ENCODE data around the gene CNTNAP5. TPM values are rescaled to one million over a fixed set of nuclear protein-coding genes. Genes with fewer than 3 reads are reported as not detected.

The CNTNAP5 gene
- total and polyA plus RNA-seq, 12 donors, result 0.04 TPM; not detected in 11

DNA sequence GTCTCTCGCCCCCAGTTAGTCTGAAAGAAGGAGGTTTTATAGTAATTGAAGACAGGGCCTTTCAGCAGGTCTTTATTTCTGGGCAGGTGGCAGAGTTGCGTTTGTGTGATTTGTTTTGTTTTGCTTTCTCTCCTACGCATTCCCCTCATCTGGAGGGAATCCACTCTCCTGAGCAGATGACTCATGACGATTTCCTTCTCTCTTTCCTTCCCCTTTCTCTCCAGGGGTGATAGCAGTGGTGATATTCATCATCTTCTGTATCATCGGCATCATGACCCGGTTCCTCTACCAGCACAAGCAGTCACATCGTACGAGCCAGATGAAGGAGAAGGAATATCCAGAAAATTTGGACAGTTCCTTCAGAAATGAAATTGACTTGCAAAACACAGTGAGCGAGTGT lies 888.8 kb downstream of the CNTNAP5 start:
- DNase-seq (no peak), ATAC-seq (no peak)
- TF ChIP-seq, protein P1, sequence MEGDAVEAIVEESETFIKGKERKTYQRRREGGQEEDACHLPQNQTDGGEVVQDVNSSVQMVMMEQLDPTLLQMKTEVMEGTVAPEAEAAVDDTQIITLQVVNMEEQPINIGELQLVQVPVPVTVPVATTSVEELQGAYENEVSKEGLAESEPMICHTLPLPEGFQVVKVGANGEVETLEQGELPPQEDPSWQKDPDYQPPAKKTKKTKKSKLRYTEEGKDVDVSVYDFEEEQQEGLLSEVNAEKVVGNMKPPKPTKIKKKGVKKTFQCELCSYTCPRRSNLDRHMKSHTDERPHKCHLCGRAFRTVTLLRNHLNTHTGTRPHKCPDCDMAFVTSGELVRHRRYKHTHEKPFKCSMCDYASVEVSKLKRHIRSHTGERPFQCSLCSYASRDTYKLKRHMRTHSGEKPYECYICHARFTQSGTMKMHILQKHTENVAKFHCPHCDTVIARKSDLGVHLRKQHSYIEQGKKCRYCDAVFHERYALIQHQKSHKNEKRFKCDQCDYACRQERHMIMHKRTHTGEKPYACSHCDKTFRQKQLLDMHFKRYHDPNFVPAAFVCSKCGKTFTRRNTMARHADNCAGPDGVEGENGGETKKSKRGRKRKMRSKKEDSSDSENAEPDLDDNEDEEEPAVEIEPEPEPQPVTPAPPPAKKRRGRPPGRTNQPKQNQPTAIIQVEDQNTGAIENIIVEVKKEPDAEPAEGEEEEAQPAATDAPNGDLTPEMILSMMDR (IDR thresholded peaks at IDR 0.05), result no peak
- Histone ChIP-seq H3K4me3 (no peak overlapping the region), H3K4me1 (no peaks in the 10 kb centered on the region), H3K27me3 (no peaks in the 10 kb centered on the region), H3K9me3 (no peaks in the 10 kb centered on the region), H3K27ac (no peak overlapping the region), H3K36me3 (no peaks in the 10 kb centered on the region)
- intact Hi-C loops (cut with DNase I), result no loop called here
- 66 to 68% methylated on average over 9 of the region's 9 CpGs for WGBS, 2 donors

DNA sequence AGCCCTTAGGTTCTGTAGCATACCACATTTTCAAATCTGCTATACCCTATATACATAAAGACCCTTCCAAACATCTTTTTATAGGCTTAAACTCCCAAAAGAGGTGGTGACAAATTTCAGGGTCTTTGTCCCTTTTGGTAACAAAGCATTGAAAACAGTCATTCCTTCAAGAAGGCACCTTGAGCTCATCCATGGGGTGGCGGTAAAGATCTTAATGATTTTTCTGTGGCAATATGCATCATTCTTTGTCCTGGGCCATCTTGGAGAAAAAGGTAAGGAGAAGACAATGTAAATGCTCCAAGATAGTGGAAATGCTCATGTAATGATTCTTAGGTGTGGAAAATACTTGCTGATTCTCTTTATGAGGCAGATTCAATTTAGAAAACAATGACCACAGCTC lies 890.5 kb downstream of the CNTNAP5 start:
- no peaks in the 10 kb centered on the region for H3K9me3 ChIP-seq
- intact Hi-C loops (cut with DNase I), result no loop called here
- H3K36me3 ChIP-seq, result no peaks in the 10 kb centered on the region
- ATAC-seq, result no peak
- H3K27ac ChIP-seq, result no peak overlapping the region
- 91 to 97% methylated on average over 1 of the region's 1 CpG for WGBS, 2 donors
- no peak for DNase-seq
- no peaks in the 10 kb centered on the region for H3K4me1 ChIP-seq
- no peak overlapping the region for H3K4me3 ChIP-seq
- H3K27me3 ChIP-seq, result no peaks in the 10 kb centered on the region
- TF ChIP-seq, protein P1 (IDR thresholded peaks at IDR 0.05), result no peak

DNA sequence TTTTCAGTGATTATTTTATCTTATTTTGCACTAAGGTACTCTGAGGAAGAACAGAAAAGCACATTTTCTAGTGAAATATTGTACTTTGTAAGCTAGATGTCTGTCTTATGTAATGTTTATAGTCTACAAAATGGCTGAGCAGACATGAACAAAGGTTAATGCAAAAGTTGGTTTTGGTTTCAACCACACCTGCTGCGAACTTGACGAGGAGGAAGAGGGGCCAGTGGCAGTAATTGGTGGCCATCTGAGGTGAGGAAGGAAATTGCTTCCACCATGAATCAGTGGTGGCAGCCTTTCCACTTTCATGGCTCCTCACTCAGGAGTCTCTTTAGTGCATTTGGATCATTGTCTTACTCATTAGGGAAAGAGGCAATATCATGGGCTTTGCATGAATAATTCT lies 894.2 kb downstream of the CNTNAP5 start:
- Histone ChIP-seq H3K27ac (no peak overlapping the region), H3K4me1 (no peaks in the 10 kb centered on the region), H3K9me3 (no peaks in the 10 kb centered on the region), H3K27me3 (no peaks in the 10 kb centered on the region), H3K4me3 (no peak overlapping the region), H3K36me3 (no peaks in the 10 kb centered on the region)
- no peak for DNase-seq
- ATAC-seq, result no peak
- 97 to 100% methylated on average over 2 of the region's 2 CpGs for WGBS, 2 donors
- intact Hi-C loops (cut with DNase I), result no loop called here
- TF ChIP-seq, protein P1 (IDR thresholded peaks at IDR 0.05), result no peak

DNA sequence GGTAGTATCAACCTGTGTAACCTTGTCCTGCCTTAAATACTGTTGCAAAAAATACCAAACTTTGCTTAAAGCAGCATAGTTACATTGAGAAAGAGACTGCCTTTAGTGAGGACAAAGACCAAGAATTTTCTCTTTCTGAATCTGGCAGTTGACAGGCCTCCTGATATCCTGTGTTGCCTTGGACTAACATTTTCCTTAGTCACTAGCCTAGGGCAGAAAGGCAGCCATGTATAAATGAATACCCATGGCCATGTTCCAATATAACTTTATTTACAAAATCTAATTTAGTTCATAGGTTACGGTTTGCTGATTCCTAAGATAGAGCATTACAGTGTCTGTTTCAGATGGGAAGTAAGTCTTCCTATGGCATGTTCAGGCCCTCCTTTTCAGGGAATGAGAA lies 895.4 kb downstream of the CNTNAP5 start:
- H3K36me3 ChIP-seq, result no peaks in the 10 kb centered on the region
- ATAC-seq, result no peak
- intact Hi-C loops (cut with DNase I), result no loop called here
- no peaks in the 10 kb centered on the region for H3K4me1 ChIP-seq
- H3K27me3 ChIP-seq, result no peaks in the 10 kb centered on the region
- H3K4me3 ChIP-seq, result no peak overlapping the region
- DNase-seq, result no peak
- TF ChIP-seq, protein P1 (IDR thresholded peaks at IDR 0.05), result no peak
- H3K9me3 ChIP-seq, result peaks cover 0 to 9% (median 0%) of the 10 kb centered on the region in 11 donors
- no peak overlapping the region for H3K27ac ChIP-seq
- 87 to 88% methylated on average over 1 of the region's 1 CpG for WGBS, 2 donors

Measured in heart right ventricle (tissue), 16 donors.